ENCODE measurements around the gene TIMP1.

Gene TIMP1

DNA sequence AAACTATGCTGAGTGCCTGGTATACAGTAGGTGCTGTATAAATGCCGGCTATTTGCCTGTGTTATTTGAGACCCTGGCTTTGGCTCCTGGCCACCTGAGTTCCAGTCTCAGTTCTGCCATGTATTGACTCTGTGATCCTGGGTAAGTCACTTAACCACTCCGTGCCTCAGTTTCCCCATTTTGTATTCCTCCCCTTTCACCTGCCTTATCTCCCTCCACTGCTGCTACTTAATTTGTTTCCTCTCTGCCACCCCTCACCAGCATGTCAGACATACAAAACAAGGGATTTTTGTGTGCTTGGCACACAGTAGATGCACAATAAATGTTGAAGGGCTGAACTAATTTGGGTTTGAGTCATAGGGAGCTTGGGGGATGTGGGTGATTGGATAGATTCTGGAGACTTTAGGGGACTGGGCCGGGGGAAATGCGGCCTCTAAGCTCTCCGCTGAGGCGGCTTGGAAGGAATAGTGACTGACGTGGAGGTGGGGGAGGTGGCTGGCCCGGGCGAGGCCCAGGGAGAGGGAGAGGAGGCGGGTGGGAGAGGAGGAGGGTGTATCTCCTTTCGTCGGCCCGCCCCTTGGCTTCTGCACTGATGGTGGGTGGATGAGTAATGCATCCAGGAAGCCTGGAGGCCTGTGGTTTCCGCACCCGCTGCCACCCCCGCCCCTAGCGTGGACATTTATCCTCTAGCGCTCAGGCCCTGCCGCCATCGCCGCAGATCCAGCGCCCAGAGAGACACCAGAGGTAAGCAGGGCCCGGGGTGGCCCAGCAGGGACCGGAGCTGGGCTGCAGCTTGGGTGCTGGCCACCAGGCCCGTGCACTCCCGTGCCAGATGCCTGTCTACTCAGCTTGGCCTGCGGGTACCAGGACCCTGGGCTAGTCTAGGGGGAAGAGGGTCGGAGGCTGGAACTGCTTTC is at the start of gene TIMP1:
TIMP1 (plus strand) TSS at position 706 of the 917 bp plus-strand sequence. CDS start 980 bp downstream, outside the sequence.
- H3K4me3 ChIP-seq (ENCODE audit: low read depth, low read length), result peak within 1 kb of the TSS; percentile 66
- peak within 1 kb of the TSS; percentile 49; the same call in 1 of the 2 replicates for H3K27ac ChIP-seq (ENCODE audit: extremely low read depth, low read depth, low read length)
- CTCF ChIA-PET, result interaction anchor here (0.6 to 1.4 kb wide), 6 partner anchors 14 to 665 kb away, joined by 3 to 6 read pairs (median 3); no protein-coding TSS in a partner anchor
- H3K36me3 ChIP-seq (ENCODE audit: control insufficient read depth in 2 of 2, insufficient read depth in 1 of 2, low read length in 2 of 2), result peaks cover 0 to 33% of the 10 kb centered on the region in 2 experiments; a peak in 1 of 3 replicates
- H3K4me1 ChIP-seq (ENCODE audit: control insufficient read depth, insufficient read depth, low read length), result no peaks in the 10 kb centered on the region; the same call in 1 of the 2 replicates
- POLR2A ChIA-PET, result interaction anchor here (0.7 to 1.1 kb wide), 4 partner anchors 9 to 909 kb away, joined by 3 to 4 read pairs (median 3); partner anchors contain the start of gene ELK1
- H3K9me3 ChIP-seq (ENCODE audit: control insufficient read depth, insufficient read depth, low read depth, low read length), result no peaks in the 10 kb centered on the region
- peak; percentile 47; the same call in 1 of the 2 replicates for TF ChIP-seq KLF9 (tag by site-specific recombination; IDR thresholded peaks at IDR 0.05; ENCODE audit: low read depth)
- 0 out of 2 replicates have a peak, but pooled peaks have one; percentile 57 for TF ChIP-seq ZEB2 (tag by site-specific recombination; IDR thresholded peaks at IDR 0.05)
- TF ChIP-seq ZNF600 (tag by site-specific recombination; IDR thresholded peaks at IDR 0.05), result 0 out of 2 replicates have a peak, but pooled peaks have one; percentile 30
- peak; percentile 59; the same call in 1 of the 2 replicates for TF ChIP-seq KLF10 (tag by site-specific recombination; IDR thresholded peaks at IDR 0.05)
- TF ChIP-seq, protein P1, sequence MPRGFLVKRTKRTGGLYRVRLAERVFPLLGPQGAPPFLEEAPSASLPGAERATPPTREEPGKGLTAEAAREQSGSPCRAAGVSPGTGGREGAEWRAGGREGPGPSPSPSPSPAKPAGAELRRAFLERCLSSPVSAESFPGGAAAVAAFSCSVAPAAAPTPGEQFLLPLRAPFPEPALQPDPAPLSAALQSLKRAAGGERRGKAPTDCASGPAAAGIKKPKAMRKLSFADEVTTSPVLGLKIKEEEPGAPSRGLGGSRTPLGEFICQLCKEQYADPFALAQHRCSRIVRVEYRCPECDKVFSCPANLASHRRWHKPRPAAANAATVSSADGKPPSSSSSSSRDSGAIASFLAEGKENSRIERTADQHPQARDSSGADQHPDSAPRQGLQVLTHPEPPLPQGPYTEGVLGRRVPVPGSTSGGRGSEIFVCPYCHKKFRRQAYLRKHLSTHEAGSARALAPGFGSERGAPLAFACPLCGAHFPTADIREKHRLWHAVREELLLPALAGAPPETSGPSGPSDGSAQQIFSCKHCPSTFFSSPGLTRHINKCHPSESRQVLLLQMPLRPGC (tag by site-specific recombination; IDR thresholded peaks at IDR 0.05), result no peak
- TF ChIP-seq, protein P2, sequence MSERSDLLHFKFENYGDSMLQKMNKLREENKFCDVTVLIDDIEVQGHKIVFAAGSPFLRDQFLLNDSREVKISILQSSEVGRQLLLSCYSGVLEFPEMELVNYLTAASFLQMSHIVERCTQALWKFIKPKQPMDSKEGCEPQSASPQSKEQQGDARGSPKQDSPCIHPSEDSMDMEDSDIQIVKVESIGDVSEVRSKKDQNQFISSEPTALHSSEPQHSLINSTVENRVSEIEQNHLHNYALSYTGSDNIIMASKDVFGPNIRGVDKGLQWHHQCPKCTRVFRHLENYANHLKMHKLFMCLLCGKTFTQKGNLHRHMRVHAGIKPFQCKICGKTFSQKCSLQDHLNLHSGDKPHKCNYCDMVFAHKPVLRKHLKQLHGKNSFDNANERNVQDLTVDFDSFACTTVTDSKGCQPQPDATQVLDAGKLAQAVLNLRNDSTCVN (tag by site-specific recombination; optimal IDR thresholded peaks at IDR 0.05), result peak; percentile 23
- peak; percentile 71; the same call in 1 of the 2 replicates for TF ChIP-seq ZNF341 (tag by site-specific recombination; IDR thresholded peaks at IDR 0.05; ENCODE audit: low read depth)
- TF ChIP-seq ZBTB48 (tag by site-specific recombination; IDR thresholded peaks at IDR 0.05), result peak; percentile 54; the same call in 1 of the 2 replicates
- TF ChIP-seq GLIS1 (tag by site-specific recombination; IDR thresholded peaks at IDR 0.05), result peak; percentile 64
- TF ChIP-seq, protein P3, sequence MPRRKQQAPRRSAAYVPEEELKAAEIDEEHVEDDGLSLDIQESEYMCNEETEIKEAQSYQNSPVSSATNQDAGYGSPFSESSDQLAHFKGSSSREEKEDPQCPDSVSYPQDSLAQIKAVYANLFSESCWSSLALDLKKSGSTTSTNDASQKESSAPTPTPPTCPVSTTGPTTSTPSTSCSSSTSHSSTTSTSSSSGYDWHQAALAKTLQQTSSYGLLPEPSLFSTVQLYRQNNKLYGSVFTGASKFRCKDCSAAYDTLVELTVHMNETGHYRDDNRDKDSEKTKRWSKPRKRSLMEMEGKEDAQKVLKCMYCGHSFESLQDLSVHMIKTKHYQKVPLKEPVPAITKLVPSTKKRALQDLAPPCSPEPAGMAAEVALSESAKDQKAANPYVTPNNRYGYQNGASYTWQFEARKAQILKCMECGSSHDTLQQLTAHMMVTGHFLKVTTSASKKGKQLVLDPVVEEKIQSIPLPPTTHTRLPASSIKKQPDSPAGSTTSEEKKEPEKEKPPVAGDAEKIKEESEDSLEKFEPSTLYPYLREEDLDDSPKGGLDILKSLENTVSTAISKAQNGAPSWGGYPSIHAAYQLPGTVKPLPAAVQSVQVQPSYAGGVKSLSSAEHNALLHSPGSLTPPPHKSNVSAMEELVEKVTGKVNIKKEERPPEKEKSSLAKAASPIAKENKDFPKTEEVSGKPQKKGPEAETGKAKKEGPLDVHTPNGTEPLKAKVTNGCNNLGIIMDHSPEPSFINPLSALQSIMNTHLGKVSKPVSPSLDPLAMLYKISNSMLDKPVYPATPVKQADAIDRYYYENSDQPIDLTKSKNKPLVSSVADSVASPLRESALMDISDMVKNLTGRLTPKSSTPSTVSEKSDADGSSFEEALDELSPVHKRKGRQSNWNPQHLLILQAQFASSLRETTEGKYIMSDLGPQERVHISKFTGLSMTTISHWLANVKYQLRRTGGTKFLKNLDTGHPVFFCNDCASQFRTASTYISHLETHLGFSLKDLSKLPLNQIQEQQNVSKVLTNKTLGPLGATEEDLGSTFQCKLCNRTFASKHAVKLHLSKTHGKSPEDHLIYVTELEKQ (tag by site-specific recombination; IDR thresholded peaks at IDR 0.05; ENCODE audit: borderline replicate concordance), result no peak
- peak; percentile 96 for TF ChIP-seq SP2 (tag by site-specific recombination; IDR thresholded peaks at IDR 0.05)
- peak; percentile 56 for TF ChIP-seq ZIC2 (tag by site-specific recombination; IDR thresholded peaks at IDR 0.05)
- peak; percentile 62 for TF ChIP-seq ZXDB (tag by site-specific recombination; IDR thresholded peaks at IDR 0.05)
- TF ChIP-seq, protein P4, sequence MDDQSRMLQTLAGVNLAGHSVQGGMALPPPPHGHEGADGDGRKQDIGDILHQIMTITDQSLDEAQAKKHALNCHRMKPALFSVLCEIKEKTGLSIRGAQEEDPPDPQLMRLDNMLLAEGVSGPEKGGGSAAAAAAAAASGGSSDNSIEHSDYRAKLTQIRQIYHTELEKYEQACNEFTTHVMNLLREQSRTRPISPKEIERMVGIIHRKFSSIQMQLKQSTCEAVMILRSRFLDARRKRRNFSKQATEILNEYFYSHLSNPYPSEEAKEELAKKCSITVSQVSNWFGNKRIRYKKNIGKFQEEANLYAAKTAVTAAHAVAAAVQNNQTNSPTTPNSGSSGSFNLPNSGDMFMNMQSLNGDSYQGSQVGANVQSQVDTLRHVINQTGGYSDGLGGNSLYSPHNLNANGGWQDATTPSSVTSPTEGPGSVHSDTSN (CRISPR knock-in tag; IDR thresholded peaks at IDR 0.05), result 0 out of 2 replicates have a peak, but pooled peaks have one; percentile 33
- no peak for TF ChIP-seq ZNF521 (tag by site-specific recombination; IDR thresholded peaks at IDR 0.05)
- TF ChIP-seq, protein P5, sequence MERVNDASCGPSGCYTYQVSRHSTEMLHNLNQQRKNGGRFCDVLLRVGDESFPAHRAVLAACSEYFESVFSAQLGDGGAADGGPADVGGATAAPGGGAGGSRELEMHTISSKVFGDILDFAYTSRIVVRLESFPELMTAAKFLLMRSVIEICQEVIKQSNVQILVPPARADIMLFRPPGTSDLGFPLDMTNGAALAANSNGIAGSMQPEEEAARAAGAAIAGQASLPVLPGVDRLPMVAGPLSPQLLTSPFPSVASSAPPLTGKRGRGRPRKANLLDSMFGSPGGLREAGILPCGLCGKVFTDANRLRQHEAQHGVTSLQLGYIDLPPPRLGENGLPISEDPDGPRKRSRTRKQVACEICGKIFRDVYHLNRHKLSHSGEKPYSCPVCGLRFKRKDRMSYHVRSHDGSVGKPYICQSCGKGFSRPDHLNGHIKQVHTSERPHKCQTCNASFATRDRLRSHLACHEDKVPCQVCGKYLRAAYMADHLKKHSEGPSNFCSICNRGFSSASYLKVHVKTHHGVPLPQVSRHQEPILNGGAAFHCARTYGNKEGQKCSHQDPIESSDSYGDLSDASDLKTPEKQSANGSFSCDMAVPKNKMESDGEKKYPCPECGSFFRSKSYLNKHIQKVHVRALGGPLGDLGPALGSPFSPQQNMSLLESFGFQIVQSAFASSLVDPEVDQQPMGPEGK (tag by site-specific recombination; IDR thresholded peaks at IDR 0.05), result peak; percentile 87
- TF ChIP-seq ZNF792 (tag by site-specific recombination; IDR thresholded peaks at IDR 0.05), result peak; percentile 98
- TF ChIP-seq GLIS2 (tag by site-specific recombination; IDR thresholded peaks at IDR 0.05), result peak; percentile 87
- 0 out of 2 replicates have a peak, but pooled peaks have one; percentile 18 for TF ChIP-seq YY1 (tag by site-specific recombination; IDR thresholded peaks at IDR 0.05)
- TF ChIP-seq, protein P6, sequence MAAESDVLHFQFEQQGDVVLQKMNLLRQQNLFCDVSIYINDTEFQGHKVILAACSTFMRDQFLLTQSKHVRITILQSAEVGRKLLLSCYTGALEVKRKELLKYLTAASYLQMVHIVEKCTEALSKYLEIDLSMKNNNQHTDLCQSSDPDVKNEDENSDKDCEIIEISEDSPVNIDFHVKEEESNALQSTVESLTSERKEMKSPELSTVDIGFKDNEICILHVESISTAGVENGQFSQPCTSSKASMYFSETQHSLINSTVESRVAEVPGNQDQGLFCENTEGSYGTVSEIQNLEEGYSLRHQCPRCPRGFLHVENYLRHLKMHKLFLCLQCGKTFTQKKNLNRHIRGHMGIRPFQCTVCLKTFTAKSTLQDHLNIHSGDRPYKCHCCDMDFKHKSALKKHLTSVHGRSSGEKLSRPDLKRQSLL (tag by site-specific recombination; IDR thresholded peaks at IDR 0.05), result peak; percentile 65; the same call in 1 of the 2 replicates
- TF ChIP-seq WT1 (tag by site-specific recombination; IDR thresholded peaks at IDR 0.05), result peak; percentile 41; the same call in 1 of the 2 replicates
- 0 out of 2 replicates have a peak, but pooled peaks have one; percentile 77 for TF ChIP-seq ZNF561 (tag by site-specific recombination; IDR thresholded peaks at IDR 0.05; ENCODE audit: borderline replicate concordance)
- TF ChIP-seq, protein P7, sequence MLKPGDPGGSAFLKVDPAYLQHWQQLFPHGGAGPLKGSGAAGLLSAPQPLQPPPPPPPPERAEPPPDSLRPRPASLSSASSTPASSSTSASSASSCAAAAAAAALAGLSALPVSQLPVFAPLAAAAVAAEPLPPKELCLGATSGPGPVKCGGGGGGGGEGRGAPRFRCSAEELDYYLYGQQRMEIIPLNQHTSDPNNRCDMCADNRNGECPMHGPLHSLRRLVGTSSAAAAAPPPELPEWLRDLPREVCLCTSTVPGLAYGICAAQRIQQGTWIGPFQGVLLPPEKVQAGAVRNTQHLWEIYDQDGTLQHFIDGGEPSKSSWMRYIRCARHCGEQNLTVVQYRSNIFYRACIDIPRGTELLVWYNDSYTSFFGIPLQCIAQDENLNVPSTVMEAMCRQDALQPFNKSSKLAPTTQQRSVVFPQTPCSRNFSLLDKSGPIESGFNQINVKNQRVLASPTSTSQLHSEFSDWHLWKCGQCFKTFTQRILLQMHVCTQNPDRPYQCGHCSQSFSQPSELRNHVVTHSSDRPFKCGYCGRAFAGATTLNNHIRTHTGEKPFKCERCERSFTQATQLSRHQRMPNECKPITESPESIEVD (tag by site-specific recombination; IDR thresholded peaks at IDR 0.05), result no peak
